HG03064 (cell line): ENCODE data around the gene IRX5.
A peak's percentile ranks its signal among the peaks of the same experiment; 100 is the strongest.

ENCODE experiments used
- ATAC-seq: cut with Tn5 transposase; IDR thresholded peaks from one replicate; pipeline ENCODE4 v1.9.1; 2021; ENCODE audit warnings: low read depth; ENCODE audit not compliant: unreplicated experiment

Gene IRX5

DNA sequence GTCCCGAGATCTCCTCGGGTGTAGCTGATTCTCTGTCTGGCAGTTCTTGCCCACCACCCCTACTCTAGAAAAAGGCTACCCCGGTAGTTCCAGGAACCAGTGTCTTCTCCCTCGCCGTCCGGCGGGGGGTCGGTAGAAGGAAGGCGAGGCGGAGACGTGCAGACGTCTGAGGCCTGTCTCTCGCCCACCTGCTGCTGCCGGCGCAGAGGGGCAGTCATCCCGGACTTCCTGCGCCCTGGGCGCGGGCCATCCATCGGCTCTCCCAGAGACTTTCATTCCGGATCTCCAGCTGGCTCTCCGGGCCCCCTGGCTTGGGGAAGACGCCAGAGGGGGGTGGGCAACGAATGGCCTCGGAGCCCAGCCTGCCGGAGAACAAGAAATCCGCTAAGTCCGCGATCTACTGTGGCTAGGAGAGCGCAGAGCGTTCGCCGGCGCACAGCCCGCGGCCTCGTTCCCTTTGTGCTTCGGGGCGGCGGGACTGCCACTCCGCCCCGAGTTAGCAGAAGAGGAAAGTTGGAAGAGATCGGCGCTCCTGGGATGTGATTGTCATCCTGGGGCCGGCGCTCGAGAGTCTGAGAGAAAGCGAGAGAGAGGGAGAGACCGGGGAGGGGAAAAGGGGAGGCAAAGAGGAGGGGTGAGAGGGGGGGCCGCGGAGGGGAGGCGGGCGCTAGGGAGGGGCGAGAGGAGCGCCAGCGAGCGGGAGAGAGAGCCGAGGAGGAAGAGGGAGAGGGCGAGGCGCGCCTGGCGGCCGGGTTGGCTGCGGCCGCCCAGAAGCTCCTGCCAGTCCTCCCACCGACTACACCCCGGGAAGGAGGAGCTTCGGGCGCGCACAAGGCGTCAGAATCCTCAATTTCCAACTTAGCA, at the start of gene IRX5:
Gene IRX5 (plus strand): TSS at position 861 of the 864 bp plus-strand sequence. CDS start 334 bp downstream, outside the sequence.
- no peak for ATAC-seq

GRCh38 chr16:54882556-54882955, 48.1 kb upstream of the IRX5 start:
- ATAC-seq: no peak

DNA sequence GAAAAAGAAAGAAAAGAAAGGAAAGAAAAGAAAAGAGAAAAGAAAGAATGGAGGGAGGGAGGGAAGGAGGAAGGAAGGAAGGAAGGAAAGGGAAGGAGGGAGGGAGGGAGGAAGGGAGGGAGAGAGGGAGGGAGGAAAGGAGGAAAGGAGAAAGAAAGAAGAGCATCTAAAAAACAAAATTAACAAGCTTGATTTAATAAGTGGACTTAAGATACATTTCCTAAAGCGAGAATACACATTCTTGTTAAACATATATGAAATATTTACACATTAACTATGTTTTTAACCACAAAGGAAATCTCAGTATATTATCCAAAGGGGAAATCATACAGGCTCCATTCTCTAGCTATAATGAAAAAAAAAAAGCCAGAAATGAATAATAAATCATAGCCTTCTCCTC, 47.3 kb upstream of the IRX5 start:
- ATAC-seq: no peak

DNA sequence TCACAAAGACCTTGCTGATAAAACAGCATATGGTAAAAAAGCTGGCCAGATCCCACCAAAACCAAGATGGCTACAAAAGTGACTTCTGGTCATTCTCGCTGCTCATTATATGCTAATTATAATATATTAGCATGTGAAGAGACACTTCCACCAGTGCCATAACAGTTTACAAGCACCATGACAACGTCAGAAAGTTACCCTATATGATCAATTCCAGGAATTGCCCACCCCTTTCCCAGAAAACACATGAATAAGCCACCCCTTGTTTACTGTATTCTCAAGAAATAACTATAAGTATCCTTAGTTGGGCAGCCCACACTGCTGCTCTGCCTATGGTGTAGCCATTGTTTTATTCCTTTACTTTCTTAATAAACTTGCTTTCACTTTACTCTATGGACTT, 44.6 kb upstream of the IRX5 start:
- no peak for ATAC-seq

DNA sequence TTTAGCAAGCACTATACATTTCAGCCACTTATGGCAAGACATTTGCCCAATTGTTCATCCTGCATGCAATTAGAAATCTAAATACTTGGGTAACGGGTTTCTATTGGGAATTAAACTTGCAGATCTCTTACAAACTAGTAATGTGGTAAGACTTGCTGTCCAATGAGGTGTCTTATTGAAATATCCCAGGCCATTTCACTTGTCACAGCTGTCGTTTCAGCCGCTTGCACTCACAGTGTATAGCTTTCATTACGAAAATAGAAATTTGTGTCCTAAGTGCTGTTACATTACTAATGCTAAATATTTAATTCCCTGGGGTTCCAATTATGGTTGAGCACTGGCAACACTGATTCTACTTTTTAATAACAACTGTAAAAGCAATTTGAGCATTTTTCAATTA, 40.3 kb upstream of the IRX5 start:
- no peak for ATAC-seq

- no peak for ATAC-seq
Measured at GRCh38 chr16:54891346-54891745, 39.3 kb upstream of the IRX5 start.

GRCh38 chr16:54892981-54893380, 37.7 kb upstream of the IRX5 start:
- ATAC-seq: no peak

- ATAC-seq: no peak
Measured at GRCh38 chr16:54897930-54898329, 32.7 kb upstream of the IRX5 start.

DNA sequence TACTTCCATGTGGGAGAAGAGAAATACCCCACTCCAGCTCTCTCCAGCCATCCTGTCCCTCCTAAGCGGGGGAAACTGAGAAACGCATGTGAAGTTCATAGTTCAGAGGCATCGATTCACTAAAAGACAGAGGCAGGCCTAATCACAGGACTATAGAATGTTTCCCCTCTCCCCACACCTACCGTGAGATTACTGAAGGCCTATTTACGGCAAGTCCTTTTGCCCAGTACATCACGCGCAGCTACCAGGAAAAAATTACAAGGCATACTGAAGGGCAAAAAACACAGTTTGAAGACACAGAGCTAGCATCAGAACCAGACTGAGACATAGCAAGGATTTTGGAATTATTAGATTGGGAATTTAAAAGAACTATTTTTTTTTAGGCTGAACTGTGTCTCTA, 29.1 kb upstream of the IRX5 start:
- ATAC-seq: no peak

DNA sequence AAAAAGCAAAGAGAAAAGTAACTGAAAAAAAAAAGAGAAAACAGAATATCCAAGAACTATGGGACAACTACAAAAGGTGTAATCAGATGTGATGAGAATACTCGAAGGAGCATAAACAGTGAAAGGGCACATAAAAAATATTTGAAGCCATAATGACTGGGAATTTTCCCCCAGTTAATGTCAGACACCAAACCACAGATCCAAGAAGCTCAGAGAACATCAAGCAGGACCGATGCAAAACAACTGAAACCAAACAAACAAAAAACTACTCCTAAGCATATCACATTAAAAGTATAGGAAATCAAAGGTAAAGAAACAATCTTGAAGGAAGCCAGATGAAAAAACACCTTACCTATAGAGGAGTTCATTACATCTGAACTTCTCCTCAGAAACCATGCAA, 27.6 kb upstream of the IRX5 start:
- no peak for ATAC-seq

DNA sequence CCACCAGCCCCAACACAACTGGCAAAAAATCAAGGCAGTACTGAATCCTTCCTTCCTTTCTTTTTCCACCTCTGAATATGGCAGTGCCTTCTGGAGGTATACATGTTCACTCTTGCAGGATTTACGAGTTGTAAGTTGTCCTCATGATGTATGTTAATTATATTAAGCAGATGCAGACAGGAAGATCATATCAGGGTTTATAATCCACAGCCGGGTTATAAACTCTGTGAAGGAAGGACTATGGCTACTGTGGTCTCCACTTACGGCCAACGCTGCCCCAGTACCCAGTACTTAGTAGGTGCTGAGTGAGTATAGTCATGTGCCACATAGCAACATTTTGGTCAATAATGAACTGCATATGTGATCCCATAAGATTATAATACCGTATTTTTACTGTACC, 19.6 kb upstream of the IRX5 start:
- no peak for ATAC-seq

DNA sequence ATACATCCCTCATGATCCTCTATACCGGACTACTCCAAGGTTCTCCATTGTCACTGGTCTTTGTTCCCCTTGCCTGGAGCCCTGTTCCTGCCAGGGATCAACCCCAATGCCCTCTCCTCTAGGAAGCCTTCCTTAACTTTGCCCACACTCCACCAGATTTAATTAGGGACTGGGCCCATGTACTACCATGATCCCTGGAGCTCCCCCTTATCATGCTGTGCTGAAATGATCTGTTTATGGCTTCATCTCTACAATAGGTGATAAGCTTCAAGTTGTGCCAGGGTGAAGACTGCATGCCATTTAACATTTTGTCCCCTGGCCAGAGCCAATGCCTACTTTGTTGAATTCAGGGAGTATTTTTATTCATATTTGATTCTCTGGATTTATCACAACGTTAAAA, 17.9 kb upstream of the IRX5 start:
- no peak for ATAC-seq

- no peak for ATAC-seq
Measured at GRCh38 chr16:54921206-54921824, 9.3 kb upstream of the IRX5 start.

DNA sequence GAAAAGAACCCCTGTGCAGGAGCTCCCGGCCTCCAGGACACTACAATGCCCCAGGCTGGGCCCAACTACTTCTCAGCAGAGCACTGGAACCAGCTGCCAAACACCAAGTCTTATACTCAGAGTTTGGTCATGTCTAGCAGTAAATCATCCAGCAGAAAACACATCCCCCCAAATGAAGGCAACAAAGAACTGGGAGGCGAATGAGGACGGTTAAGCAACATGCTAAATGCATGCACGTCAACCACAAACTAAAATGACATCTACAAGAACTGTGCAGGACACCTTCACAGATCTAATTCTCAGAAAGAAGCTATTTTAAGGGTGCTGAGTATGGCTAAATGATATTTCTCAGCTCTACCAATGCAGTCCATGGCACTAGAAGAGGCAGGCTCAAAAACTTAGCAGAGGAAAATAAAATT, 7.6 kb upstream of the IRX5 start:
- ATAC-seq: no peak

- no peak for ATAC-seq
Measured at GRCh38 chr16:54923988-54924387, 6.7 kb upstream of the IRX5 start.

DNA sequence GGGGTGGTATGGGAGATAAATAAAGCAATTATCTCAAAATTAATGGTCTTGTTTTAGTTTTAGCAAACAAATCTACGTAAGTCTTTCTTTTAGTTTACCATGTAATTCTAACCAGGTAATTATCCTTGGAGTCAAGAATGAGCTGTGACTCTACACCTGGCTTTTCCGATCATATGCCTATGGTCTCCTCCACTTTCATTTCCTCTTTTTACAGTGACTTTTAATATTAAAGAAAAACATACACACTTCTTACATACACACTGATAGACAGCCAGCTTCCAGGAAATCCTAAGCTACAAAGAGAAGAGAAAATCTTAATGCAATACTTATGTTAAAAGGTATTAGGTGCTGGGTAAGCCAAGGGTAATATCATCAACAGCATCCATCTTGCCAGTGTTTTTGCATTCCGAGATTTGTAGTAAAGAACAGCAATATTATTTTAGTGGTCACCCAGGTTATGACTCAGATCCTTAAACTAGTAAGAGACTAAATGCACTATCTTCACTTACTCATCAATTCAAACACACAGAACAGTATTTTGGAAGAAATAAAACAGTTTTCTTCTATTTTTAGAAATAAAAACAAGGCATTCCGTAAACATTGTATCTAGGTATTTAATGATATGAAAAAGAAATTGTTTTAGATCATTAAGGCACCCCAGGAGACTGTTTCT, 4.4 kb upstream of the IRX5 start:
- no peak for ATAC-seq

GRCh38 chr16:54927125-54928015, 3.3 kb upstream of the IRX5 start:
- no peak for ATAC-seq

DNA sequence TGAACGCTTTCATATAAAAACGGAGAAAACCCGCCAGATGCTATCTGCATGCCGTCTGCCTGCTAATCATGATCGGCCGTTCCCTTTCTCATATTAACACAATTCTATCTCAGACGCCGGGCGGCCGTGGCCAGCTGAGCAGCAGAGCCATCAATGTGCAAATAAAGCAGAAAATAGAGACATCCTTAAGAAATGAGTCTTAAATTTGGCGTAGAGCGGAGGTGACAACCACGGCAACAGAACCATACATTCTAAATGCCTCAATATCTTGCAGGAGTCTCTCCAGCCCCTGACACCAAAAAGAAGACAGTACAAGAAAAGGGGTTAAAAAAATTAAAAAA, 2.7 kb upstream of the IRX5 start:
- ATAC-seq: no peak

DNA sequence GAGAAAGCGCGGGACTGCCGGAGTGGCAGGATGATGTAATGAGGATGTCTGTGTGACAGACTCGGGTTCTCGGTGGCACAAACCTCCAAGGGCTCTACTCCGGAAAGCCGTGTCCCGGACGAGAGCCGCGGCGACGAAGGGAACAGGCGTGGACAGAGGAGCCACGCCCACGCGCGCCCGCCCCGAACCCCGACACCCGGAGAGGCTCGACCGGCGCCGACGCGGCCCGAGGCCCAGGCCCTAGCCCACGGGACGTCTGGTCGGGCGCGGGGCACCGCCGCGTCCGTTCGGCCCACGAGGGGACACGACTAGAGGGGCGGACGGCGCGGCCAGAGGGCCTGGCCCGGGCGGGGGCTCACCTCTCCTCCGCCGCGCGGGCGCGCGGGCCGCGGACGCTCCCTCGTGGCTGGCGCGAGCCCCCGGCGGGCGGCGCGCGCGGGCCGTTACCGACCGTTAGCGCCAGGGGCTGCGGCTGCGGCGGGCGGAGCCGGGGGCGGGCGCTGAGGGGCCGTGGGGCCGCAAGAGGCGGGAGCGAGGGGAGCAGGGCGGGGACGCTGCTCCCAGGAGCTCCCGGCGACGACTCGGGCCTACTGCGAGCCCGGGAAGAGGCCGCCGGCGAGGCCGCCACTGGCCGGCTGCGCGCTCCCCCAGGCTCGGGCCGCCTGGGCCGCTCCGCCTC, 2.1 kb upstream of the IRX5 start:
- peak; percentile 35 for ATAC-seq
